ENCODE data around the gene KCNAB2.

KCNAB2 gene

GRCh38 chr1:6070450-6070974 lies 24.8 kb downstream of the KCNAB2 start:
- Histone ChIP-seq H3K9ac (ENCODE audit: low read length) (no peak overlapping the region), H3K4me3 (ENCODE audit: low read length) (no peak overlapping the region), H3K4me2 (ENCODE audit: low read length) (no peak overlapping the region), H3K9me3 (ENCODE audit: insufficient read depth, low read length) (no peaks in the 10 kb centered on the region), H3K27me3 (ENCODE audit: low read depth, low read length) (no peaks in the 10 kb centered on the region), H3K36me3 (replicated peaks; ENCODE audit: low read depth, low read length) (peaks cover 9% of the 10 kb centered on the region), H3K27ac (ENCODE audit: low read length) (no peak overlapping the region), H3K4me1 (ENCODE audit: low read length) (no peaks in the 10 kb centered on the region), H3K79me2 (ENCODE audit: low read length) (no peaks in the 10 kb centered on the region), H2AFZ (ENCODE audit: low read depth, low read length) (no peak overlapping the region), H4K20me1 (ENCODE audit: insufficient read depth, low read length) (peaks cover 24% of the 10 kb centered on the region; the same call in 1 of the 2 replicates)
- TF ChIP-seq EZH2phosphoT487 (IDR thresholded peaks at IDR 0.05; ENCODE audit: low read depth): no peak
- TF ChIP-seq CTCF (IDR thresholded peaks at IDR 0.05; ENCODE audit: low read depth, low read length): no peak

- TF ChIP-seq EZH2phosphoT487 (IDR thresholded peaks at IDR 0.05; ENCODE audit: low read depth) (no peak), CTCF (IDR thresholded peaks at IDR 0.05; ENCODE audit: low read depth, low read length) (no peak)
- Histone ChIP-seq H3K4me1 (ENCODE audit: low read length) (no peaks in the 10 kb centered on the region), H3K9me3 (ENCODE audit: insufficient read depth, low read length) (no peaks in the 10 kb centered on the region), H3K27me3 (ENCODE audit: low read depth, low read length) (no peaks in the 10 kb centered on the region), H3K36me3 (replicated peaks; ENCODE audit: low read depth, low read length) (peaks cover 9% of the 10 kb centered on the region), H3K27ac (ENCODE audit: low read length) (no peak overlapping the region), H4K20me1 (ENCODE audit: insufficient read depth, low read length) (peaks cover 21% of the 10 kb centered on the region; the same call in 1 of the 2 replicates), H3K9ac (ENCODE audit: low read length) (no peak overlapping the region), H3K79me2 (ENCODE audit: low read length) (no peaks in the 10 kb centered on the region), H2AFZ (ENCODE audit: low read depth, low read length) (no peak overlapping the region), H3K4me3 (ENCODE audit: low read length) (no peak overlapping the region), H3K4me2 (ENCODE audit: low read length) (no peak overlapping the region)
Observed at GRCh38 chr1:6071219-6071618, 25.5 kb downstream of the KCNAB2 start.

- TF ChIP-seq EZH2phosphoT487 (IDR thresholded peaks at IDR 0.05; ENCODE audit: low read depth) (no peak), CTCF (IDR thresholded peaks at IDR 0.05; ENCODE audit: low read depth, low read length) (no peak)
Observed at GRCh38 chr1:6072774-6073479, 27.2 kb downstream of the KCNAB2 start.

GRCh38 chr1:6073480-6074053 lies 27.9 kb downstream of the KCNAB2 start:
- Histone ChIP-seq H3K9ac (ENCODE audit: low read length) (no peak overlapping the region), H3K4me2 (ENCODE audit: low read length) (no peak overlapping the region), H3K79me2 (ENCODE audit: low read length) (no peaks in the 10 kb centered on the region), H3K27me3 (ENCODE audit: low read depth, low read length) (no peaks in the 10 kb centered on the region), H3K9me3 (ENCODE audit: insufficient read depth, low read length) (no peaks in the 10 kb centered on the region), H4K20me1 (ENCODE audit: insufficient read depth, low read length) (peaks cover 15% of the 10 kb centered on the region; the same call in 1 of the 2 replicates), H3K36me3 (replicated peaks; ENCODE audit: low read depth, low read length) (peaks cover 9% of the 10 kb centered on the region), H3K4me1 (ENCODE audit: low read length) (no peaks in the 10 kb centered on the region), H3K4me3 (ENCODE audit: low read length) (no peak overlapping the region), H2AFZ (ENCODE audit: low read depth, low read length) (no peak overlapping the region), H3K27ac (ENCODE audit: low read length) (no peak overlapping the region)
- TF ChIP-seq EZH2phosphoT487 (IDR thresholded peaks at IDR 0.05; ENCODE audit: low read depth) (no peak), CTCF (IDR thresholded peaks at IDR 0.05; ENCODE audit: low read depth, low read length) (no peak)

More at GRCh38 chr1:6072774-6073479, 27.2 kb downstream of the KCNAB2 start:
- Histone ChIP-seq H3K4me3 (ENCODE audit: low read length) (no peak overlapping the region), H3K27me3 (ENCODE audit: low read depth, low read length) (no peaks in the 10 kb centered on the region), H3K9me3 (ENCODE audit: insufficient read depth, low read length) (no peaks in the 10 kb centered on the region), H3K9ac (ENCODE audit: low read length) (no peak overlapping the region), H3K36me3 (replicated peaks; ENCODE audit: low read depth, low read length) (peaks cover 9% of the 10 kb centered on the region), H3K27ac (ENCODE audit: low read length) (no peak overlapping the region), H3K4me1 (ENCODE audit: low read length) (no peaks in the 10 kb centered on the region), H4K20me1 (ENCODE audit: insufficient read depth, low read length) (peaks cover 15% of the 10 kb centered on the region; the same call in 1 of the 2 replicates), H3K79me2 (ENCODE audit: low read length) (no peaks in the 10 kb centered on the region), H2AFZ (ENCODE audit: low read depth, low read length) (no peak overlapping the region), H3K4me2 (ENCODE audit: low read length) (no peak overlapping the region)

Measured in OCI-LY3 (cell line).